ENCODE data around the gene TBL1XR1. TPM values are rescaled to one million over a fixed set of nuclear protein-coding genes. Genes with fewer than 3 reads are reported as not detected.
"Not testable (repeated sequence)": the region's sequence is repeated elsewhere in the genome, so short reads cannot be mapped to it uniquely, and the experiment has no call there.

TBL1XR1 gene
- total RNA-seq, 1 donor from 2014 or later = 275 TPM

DNA sequence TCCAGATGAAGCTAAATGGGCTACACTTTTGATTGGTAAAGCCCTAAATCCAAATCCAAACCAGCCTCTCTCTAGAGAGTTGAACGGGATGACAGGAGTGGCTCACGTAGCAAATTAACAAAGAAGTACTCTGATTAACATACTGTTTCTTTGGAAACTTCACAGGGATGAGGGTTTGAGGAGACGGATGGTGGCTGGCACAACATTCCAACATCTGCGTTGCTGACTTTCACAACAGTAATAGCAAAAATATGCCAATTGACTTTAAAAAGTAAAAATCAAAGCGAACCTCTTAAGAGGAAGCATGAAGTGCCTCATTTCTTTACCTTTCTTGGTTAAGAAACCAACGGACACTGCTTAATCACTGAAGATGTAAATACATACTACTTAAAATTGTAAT lies 181.4 kb downstream of the TBL1XR1 start:
- peaks cover 25% of the 10 kb centered on the region for H3F3A ChIP-seq (ENCODE audit: low read depth)
- no peak for DNase-seq (ENCODE audit: low spot score)
- no peaks in the 10 kb centered on the region for H3K9me3 ChIP-seq (ENCODE audit: low read depth)
- TF ChIP-seq EZH2 (IDR thresholded peaks at IDR 0.05) = no peak
- no peaks in the 10 kb centered on the region for H3K79me2 ChIP-seq (ENCODE audit: low read depth)
- H2AFZ ChIP-seq (replicated peaks) = no peak overlapping the region
- H3K27ac ChIP-seq = no peak overlapping the region
- no peaks in the 10 kb centered on the region for H3K4me1 ChIP-seq
- Mint-ChIP-seq H3K27me3 (ENCODE audit: insufficient read depth, low read depth) (peaks cover 2% of the 10 kb centered on the region), H3K4me3 (no peak overlapping the region), H3K4me1 (no peaks in the 10 kb centered on the region), H3K27ac (no peak overlapping the region), H3K36me3 (peaks cover 19% of the 10 kb centered on the region), H3K9me3 (no peaks in the 10 kb centered on the region)
- no peak overlapping the region for H3K9ac ChIP-seq
- H3K36me3 ChIP-seq = no peaks in the 10 kb centered on the region
- H3K27me3 ChIP-seq = no peaks in the 10 kb centered on the region
- H3K4me2 ChIP-seq = no peak overlapping the region
- H4K20me1 ChIP-seq (ENCODE audit: low read depth) = no peaks in the 10 kb centered on the region
- no peak overlapping the region for H3K4me3 ChIP-seq

- H3K4me3 ChIP-seq = no peak overlapping the region
- H3K27me3 Mint-ChIP-seq (ENCODE audit: insufficient read depth, low read depth) = peaks cover 2% of the 10 kb centered on the region
- no peaks in the 10 kb centered on the region for H3K9me3 Mint-ChIP-seq
- H3K27me3 ChIP-seq = no peaks in the 10 kb centered on the region
- H3K36me3 ChIP-seq = no peaks in the 10 kb centered on the region
- no peaks in the 10 kb centered on the region for H4K20me1 ChIP-seq (ENCODE audit: low read depth)
- H3K4me3 Mint-ChIP-seq = no peak overlapping the region
- H3K27ac ChIP-seq = no peak overlapping the region
- no peaks in the 10 kb centered on the region for H3K4me1 ChIP-seq
- H3K4me1 Mint-ChIP-seq = no peaks in the 10 kb centered on the region
- TF ChIP-seq, protein P1, sequence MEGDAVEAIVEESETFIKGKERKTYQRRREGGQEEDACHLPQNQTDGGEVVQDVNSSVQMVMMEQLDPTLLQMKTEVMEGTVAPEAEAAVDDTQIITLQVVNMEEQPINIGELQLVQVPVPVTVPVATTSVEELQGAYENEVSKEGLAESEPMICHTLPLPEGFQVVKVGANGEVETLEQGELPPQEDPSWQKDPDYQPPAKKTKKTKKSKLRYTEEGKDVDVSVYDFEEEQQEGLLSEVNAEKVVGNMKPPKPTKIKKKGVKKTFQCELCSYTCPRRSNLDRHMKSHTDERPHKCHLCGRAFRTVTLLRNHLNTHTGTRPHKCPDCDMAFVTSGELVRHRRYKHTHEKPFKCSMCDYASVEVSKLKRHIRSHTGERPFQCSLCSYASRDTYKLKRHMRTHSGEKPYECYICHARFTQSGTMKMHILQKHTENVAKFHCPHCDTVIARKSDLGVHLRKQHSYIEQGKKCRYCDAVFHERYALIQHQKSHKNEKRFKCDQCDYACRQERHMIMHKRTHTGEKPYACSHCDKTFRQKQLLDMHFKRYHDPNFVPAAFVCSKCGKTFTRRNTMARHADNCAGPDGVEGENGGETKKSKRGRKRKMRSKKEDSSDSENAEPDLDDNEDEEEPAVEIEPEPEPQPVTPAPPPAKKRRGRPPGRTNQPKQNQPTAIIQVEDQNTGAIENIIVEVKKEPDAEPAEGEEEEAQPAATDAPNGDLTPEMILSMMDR (IDR thresholded peaks at IDR 0.05) = no peak
- no peak for TF ChIP-seq EZH2phosphoT487 (IDR thresholded peaks at IDR 0.05)
- no peak for TF ChIP-seq EZH2 (IDR thresholded peaks at IDR 0.05)
- no peak overlapping the region for H3K9ac ChIP-seq
- peaks cover 19% of the 10 kb centered on the region for H3K36me3 Mint-ChIP-seq
- H3F3A ChIP-seq (ENCODE audit: low read depth) = peaks cover 25% of the 10 kb centered on the region
- no peaks in the 10 kb centered on the region for H3K9me3 ChIP-seq (ENCODE audit: low read depth)
- H3K4me2 ChIP-seq = no peak overlapping the region
- no peak for DNase-seq (ENCODE audit: low spot score)
- no peak overlapping the region for H3K27ac Mint-ChIP-seq
- no peaks in the 10 kb centered on the region for H3K79me2 ChIP-seq (ENCODE audit: low read depth)
- H2AFZ ChIP-seq (replicated peaks) = no peak overlapping the region
These were observed 183.5 kb downstream of the TBL1XR1 start for GRCh38 chr3:177013681-177014280.

DNA sequence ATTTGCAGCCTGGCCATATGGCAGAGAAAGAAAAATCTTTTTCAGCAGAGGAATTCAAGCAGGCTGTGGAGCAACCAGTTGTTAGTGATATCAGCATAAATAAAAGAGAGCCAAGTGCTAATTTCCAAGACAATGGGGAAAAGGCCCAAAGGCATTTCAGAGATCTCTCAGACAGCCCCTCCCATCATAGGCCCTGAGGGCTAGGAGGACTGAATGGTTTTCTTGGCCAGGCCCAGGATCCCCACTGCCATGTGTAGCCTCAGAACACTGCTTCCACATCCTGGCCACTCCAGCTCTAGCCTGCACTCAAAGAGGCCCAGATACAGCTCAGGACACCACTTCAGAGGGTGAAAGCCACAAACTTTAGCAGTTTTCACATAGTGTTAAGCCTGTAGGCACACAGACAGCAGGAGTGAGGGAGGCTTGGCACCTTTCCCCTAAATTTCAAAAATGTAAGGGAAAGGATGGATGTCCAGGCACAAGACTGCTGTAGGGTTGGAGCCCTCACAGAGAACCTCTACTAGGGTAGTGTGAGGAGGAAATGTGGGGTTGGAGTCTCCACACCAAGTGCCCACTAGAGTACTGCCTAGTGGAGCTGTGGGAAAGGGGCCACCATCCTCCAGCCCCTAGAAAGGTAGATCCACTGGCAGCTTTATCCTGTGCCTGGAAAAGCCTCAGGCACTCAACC lies 191.4 kb downstream of the TBL1XR1 start:
- TF ChIP-seq EZH2 (IDR thresholded peaks at IDR 0.05) = no peak
- TF ChIP-seq, protein P1 (IDR thresholded peaks at IDR 0.05) = no peak
- TF ChIP-seq EZH2phosphoT487 (IDR thresholded peaks at IDR 0.05) = no peak
- H3K9me3 Mint-ChIP-seq = peaks cover 29% of the 10 kb centered on the region
- no peak overlapping the region for H3K27ac Mint-ChIP-seq
- DNase-seq (ENCODE audit: low spot score) = no peak
- Histone ChIP-seq H2AFZ (replicated peaks) (no peak overlapping the region), H3K36me3 (no peaks in the 10 kb centered on the region), H3K4me3 (no peak overlapping the region), H3K27ac (no peak overlapping the region), H3K79me2 (ENCODE audit: low read depth) (no peaks in the 10 kb centered on the region), H3K4me2 (no peak overlapping the region), H3F3A (ENCODE audit: low read depth) (no peaks in the 10 kb centered on the region), H3K27me3 (no peaks in the 10 kb centered on the region), H3K4me1 (peaks cover 3% of the 10 kb centered on the region), H4K20me1 (ENCODE audit: low read depth) (no peaks in the 10 kb centered on the region), H3K9me3 (ENCODE audit: low read depth) (peaks cover 10% of the 10 kb centered on the region), H3K9ac (no peak overlapping the region)
- peaks cover 6% of the 10 kb centered on the region for H3K27me3 Mint-ChIP-seq (ENCODE audit: insufficient read depth, low read depth)
- peaks cover 9% of the 10 kb centered on the region for H3K36me3 Mint-ChIP-seq
- H3K4me1 Mint-ChIP-seq = no peaks in the 10 kb centered on the region
- H3K4me3 Mint-ChIP-seq = no peak overlapping the region

GRCh38 chr3:177000159-177000558 lies 197.1 kb downstream of the TBL1XR1 start:
- H3K4me1 ChIP-seq; H3K4me2 ChIP-seq; H3K36me3 ChIP-seq; H3K36me3 Mint-ChIP-seq; H3F3A ChIP-seq (ENCODE audit: low read depth); H3K4me1 Mint-ChIP-seq; H3K27ac ChIP-seq; H2AFZ ChIP-seq (replicated peaks); H3K27ac Mint-ChIP-seq; DNase-seq (ENCODE audit: low spot score); H3K9me3 ChIP-seq (ENCODE audit: low read depth); H4K20me1 ChIP-seq (ENCODE audit: low read depth); H3K4me3 ChIP-seq; H3K79me2 ChIP-seq (ENCODE audit: low read depth); H3K27me3 ChIP-seq; H3K27me3 Mint-ChIP-seq (ENCODE audit: insufficient read depth, low read depth); H3K9ac ChIP-seq; H3K9me3 Mint-ChIP-seq; H3K4me3 Mint-ChIP-seq: not testable (repeated sequence)

All from neural progenitor cell (in vitro differentiated cells).